ENCODE data around the gene SNORC.

- TF ChIP-seq CTCF (IDR thresholded peaks at IDR 0.05; ENCODE audit: low read depth, low read length, poor library complexity, severe bottlenecking) = no peak
- no peak for TF ChIP-seq EZH2phosphoT487 (IDR thresholded peaks at IDR 0.05; ENCODE audit: borderline replicate concordance, low read length)
Observed at GRCh38 chr2:232880764-232881351, 10.8 kb downstream of the SNORC start.

All from DOHH2 (cell line).